H1 (cell line): Measurements from ENCODE around the gene FOXRED1. TPM values are rescaled to one million over a fixed set of nuclear protein-coding genes. Genes with fewer than 3 reads are reported as not detected.

Experiments
- EZH2 ChIP-seq: fragments of 200-600 bp; sonication (generic); IDR thresholded peaks from 2 replicates; pipeline ENCODE4 v1.7.1; 2012; ENCODE audit warnings: low read depth, mild to moderate bottlenecking, moderate library complexity, low read length, inconsistent platforms; ENCODE audit not compliant: severe bottlenecking
- KDM1A ChIP-seq: fragments of 200-600, 300-600 bp; sonication (generic); IDR thresholded peaks from 2 replicates; pipeline ENCODE4 v1.7.1; 2016; ENCODE audit warnings: mild to moderate bottlenecking, low read length, borderline replicate concordance
- SP2 ChIP-seq: IDR thresholded peaks from 2 replicates; pipeline ENCODE4 v1.6.1; 2012; ENCODE audit warnings: mild to moderate bottlenecking, low read length, inconsistent platforms
- polyA plus RNA-seq, 7 experiments: library from polyadenylated mRNA; depleted of rRNA in 3 of 7; stranded (reverse) in 5 of 7; unstranded in 2 of 7; fragments of >200 nt in 5 of 7; fragments of 200-250 nt in 2 of 7; gene quantifications; 1 replicate in 5 of 7; 2 replicates in 1 of 7; 4 replicates in 1 of 7; pipeline versions ENCODE4 v1.2.1 to v1.2.3, GENCODE V29; 2011 to 2013; ENCODE audit warnings: missing spikeins in 2 of 7, mixed read lengths in 2 of 7
- total RNA-seq: library from RNA; stranded (reverse); fragmentation: NEBNext Ultra II Directional; extraction: Animal tissue kit (Norgen Biotek cat#: 25700); gene quantifications from 2 replicates; pipeline ENCODE4 v1.2.1, GENCODE V29; 2021

FOXRED1 gene
- total and polyA plus RNA-seq, 2 of the 8 experiments (the other 6 are each of a cell fraction or from before 2014, with no cell fraction given): 48.8 to 99.4 TPM

DNA sequence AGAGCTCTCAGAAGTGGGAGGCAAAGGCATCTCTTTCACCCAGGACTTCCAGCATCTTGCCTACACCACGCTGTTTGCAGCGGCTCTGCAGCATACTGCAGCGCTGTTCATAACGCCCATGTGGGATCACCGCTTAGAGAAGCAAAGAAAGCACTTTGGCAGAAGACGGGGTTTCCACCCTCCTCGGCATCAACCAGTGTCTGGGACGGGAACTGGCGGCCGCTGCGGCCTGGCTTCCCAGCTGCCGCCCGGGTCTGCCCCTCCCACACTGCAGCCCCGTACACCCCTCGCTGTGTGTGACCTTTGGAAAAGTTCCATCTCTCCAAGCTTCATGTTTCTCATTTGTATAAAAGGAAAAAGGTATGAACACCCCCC, 13.4 kb downstream of the FOXRED1 start (continued):
- no peak for TF ChIP-seq KDM1A
- TF ChIP-seq SP2: no peak
- no peak for TF ChIP-seq EZH2
